A549 (cell line): ENCODE data around the gene SMIM9. TPM values are rescaled to one million over a fixed set of nuclear protein-coding genes. Genes with fewer than 3 reads are reported as not detected.

Experiments used
- polyA plus RNA-seq, 4 experiments: library from polyadenylated mRNA; depleted of rRNA in 3 of 4; stranded (reverse); fragments of >200 nt; fragmentation: RNase III in 1 of 4; extraction: RNeasy Plus Mini Kit Qiagen cat#74134 plus additional on column Dnase treatment in 1 of 4; gene quantifications; 2 replicates in 3 of 4; 3 replicates in 1 of 4; pipeline ENCODE4 v1.2.3, GENCODE V29; 2011 to 2017

SMIM9 gene
- polyA plus RNA-seq, 2 of the 4 experiments (the other 2 are of a cell fraction) = not detected

Other genes with a start within 250 kb of the SMIM9 start
- not detected in 2 replicates for gene CTAG1A, start 249.5 kb downstream of the SMIM9 start, polyA plus RNA-seq (2011; rRNA removed)
- gene CTAG1A, start 249.5 kb downstream of the SMIM9 start, polyA plus RNA-seq (2017; fragmentation: RNase III; extraction: RNeasy Plus Mini Kit Qiagen cat#74134 plus additional on column Dnase treatment) = not detected in 3 replicates
- not detected in 2 replicates for gene CTAG1B, start 215.4 kb downstream of the SMIM9 start, polyA plus RNA-seq (2011; rRNA removed)
- not detected in 3 replicates for gene CTAG1B, start 215.4 kb downstream of the SMIM9 start, polyA plus RNA-seq (2017; fragmentation: RNase III; extraction: RNeasy Plus Mini Kit Qiagen cat#74134 plus additional on column Dnase treatment)
- gene CTAG2, start 181.1 kb downstream of the SMIM9 start, polyA plus RNA-seq (2011; rRNA removed) = not detected in 2 replicates
- not detected in 3 replicates for gene CTAG2, start 181.1 kb downstream of the SMIM9 start, polyA plus RNA-seq (2017; fragmentation: RNase III; extraction: RNeasy Plus Mini Kit Qiagen cat#74134 plus additional on column Dnase treatment)
- 0.39 and 0.56 TPM in 2 replicates for gene GAB3, start 83.6 kb downstream of the SMIM9 start, polyA plus RNA-seq (2011; rRNA removed)
- gene GAB3, start 83.6 kb downstream of the SMIM9 start, polyA plus RNA-seq (2017; fragmentation: RNase III; extraction: RNeasy Plus Mini Kit Qiagen cat#74134 plus additional on column Dnase treatment) = 0.13 to 0.21 TPM (median 0.15 TPM) in 3 replicates
- gene DKC1, start 71.8 kb downstream of the SMIM9 start, polyA plus RNA-seq (2011; rRNA removed) = 137 and 209 TPM in 2 replicates
- gene DKC1, start 71.8 kb downstream of the SMIM9 start, polyA plus RNA-seq (2017; fragmentation: RNase III; extraction: RNeasy Plus Mini Kit Qiagen cat#74134 plus additional on column Dnase treatment) = 165 to 190 TPM (median 166 TPM) in 3 replicates
- 10.7 and 11.2 TPM in 2 replicates for gene MPP1, start 29.2 kb downstream of the SMIM9 start, polyA plus RNA-seq (2011; rRNA removed)
- 13.8 to 15.1 TPM (median 14.3 TPM) in 3 replicates for gene MPP1, start 29.2 kb downstream of the SMIM9 start, polyA plus RNA-seq (2017; fragmentation: RNase III; extraction: RNeasy Plus Mini Kit Qiagen cat#74134 plus additional on column Dnase treatment)
- gene F8A1, start 51.7 kb upstream of the SMIM9 start, polyA plus RNA-seq (2011; rRNA removed) = 16.8 and 32.5 TPM in 2 replicates
- 40.2 to 52.2 TPM (median 44.5 TPM) in 3 replicates for gene F8A1, start 51.7 kb upstream of the SMIM9 start, polyA plus RNA-seq (2017; fragmentation: RNase III; extraction: RNeasy Plus Mini Kit Qiagen cat#74134 plus additional on column Dnase treatment)
- 6.4 and 6.9 TPM in 2 replicates for gene F8, start 188.1 kb upstream of the SMIM9 start, polyA plus RNA-seq (2011; rRNA removed)
- 4.3 to 6.1 TPM (median 4.7 TPM) in 3 replicates for gene F8, start 188.1 kb upstream of the SMIM9 start, polyA plus RNA-seq (2017; fragmentation: RNase III; extraction: RNeasy Plus Mini Kit Qiagen cat#74134 plus additional on column Dnase treatment)
- gene FUNDC2, start 192.2 kb upstream of the SMIM9 start, polyA plus RNA-seq (2011; rRNA removed) = 159 and 190 TPM in 2 replicates
- 63.5 to 73.0 TPM (median 66.5 TPM) in 3 replicates for gene FUNDC2, start 192.2 kb upstream of the SMIM9 start, polyA plus RNA-seq (2017; fragmentation: RNase III; extraction: RNeasy Plus Mini Kit Qiagen cat#74134 plus additional on column Dnase treatment)
- 16.7 and 16.9 TPM in 2 replicates for gene CMC4, start 236.5 kb upstream of the SMIM9 start, polyA plus RNA-seq (2011; rRNA removed)
- 12.8 to 15.1 TPM (median 14.4 TPM) in 3 replicates for gene CMC4, start 236.5 kb upstream of the SMIM9 start, polyA plus RNA-seq (2017; fragmentation: RNase III; extraction: RNeasy Plus Mini Kit Qiagen cat#74134 plus additional on column Dnase treatment)
- gene MTCP1, start 236.5 kb upstream of the SMIM9 start, polyA plus RNA-seq (2011; rRNA removed) = 31.9 and 38.0 TPM in 2 replicates
- gene MTCP1, start 236.5 kb upstream of the SMIM9 start, polyA plus RNA-seq (2017; fragmentation: RNase III; extraction: RNeasy Plus Mini Kit Qiagen cat#74134 plus additional on column Dnase treatment) = 12.2 to 13.9 TPM (median 12.3 TPM) in 3 replicates
- gene BRCC3, start 236.8 kb upstream of the SMIM9 start, polyA plus RNA-seq (2011; rRNA removed) = 37.3 and 42.0 TPM in 2 replicates
- gene BRCC3, start 236.8 kb upstream of the SMIM9 start, polyA plus RNA-seq (2017; fragmentation: RNase III; extraction: RNeasy Plus Mini Kit Qiagen cat#74134 plus additional on column Dnase treatment) = 42.9 to 44.1 TPM (median 43.3 TPM) in 3 replicates